Endometrial microvascular endothelial cells (primary cell): Measurements from ENCODE around the gene PPP1R12C. TPM values are rescaled to one million over a fixed set of nuclear protein-coding genes. Genes with fewer than 3 reads are reported as not detected.

Experiments used
- in situ Hi-C: cut with HindIII; loops from 2 replicates; pipeline ENCODE4 v1.10.0; 2017; ENCODE audit warnings: low sequenced_read_pairs, low pct_unique_long_range_greater_than_20kb; ENCODE audit errors: inconsistent ontology term
- total RNA-seq: library from RNA; depleted of rRNA; stranded (reverse); fragments of >200 nt; gene quantifications from one replicate; pipeline ENCODE4 v1.2.3, GENCODE V29; 2015; ENCODE audit errors: inconsistent ontology term

Gene PPP1R12C
- total RNA-seq, 1 donor from 2014 or later = 81.4 TPM

- in situ Hi-C loops = no loop called here
Observed at GRCh38 chr19:55095260-55096060, 22.0 kb downstream of the PPP1R12C start.

GRCh38 chr19:55094456-55095259 is 22.8 kb downstream of the PPP1R12C start:
- in situ Hi-C loops = no loop called here

- in situ Hi-C loops = no loop called here
Observed at GRCh38 chr19:55092423-55093318, 24.8 kb downstream of the PPP1R12C start.

GRCh38 chr19:55091955-55092354 is 25.5 kb downstream of the PPP1R12C start:
- in situ Hi-C loops = no loop called here

GRCh38 chr19:55091126-55091910 is 26.1 kb downstream of the PPP1R12C start:
- in situ Hi-C loops = no loop called here

GRCh38 chr19:55090564-55090963 is 26.9 kb downstream of the PPP1R12C start:
- in situ Hi-C loops = no loop called here

- in situ Hi-C loops = no loop called here
Observed at GRCh38 chr19:55089342-55089944, 28.0 kb downstream of the PPP1R12C start.

- in situ Hi-C loops = no loop called here
Observed at GRCh38 chr19:55088543-55089341, 28.7 kb downstream of the PPP1R12C start.

- in situ Hi-C loops = no loop called here
Observed at GRCh38 chr19:55088021-55088451, 29.4 kb downstream of the PPP1R12C start.

- in situ Hi-C loops = no loop called here
Observed at GRCh38 chr19:55087542-55087901, 29.9 kb downstream of the PPP1R12C start.

- in situ Hi-C loops = no loop called here
Observed at GRCh38 chr19:55086730-55087541, 30.5 kb downstream of the PPP1R12C start.

GRCh38 chr19:55085923-55086715 is 31.3 kb downstream of the PPP1R12C start:
- in situ Hi-C loops = no loop called here

GRCh38 chr19:55084416-55084815 is 33.0 kb downstream of the PPP1R12C start:
- in situ Hi-C loops = no loop called here

- in situ Hi-C loops = no loop called here
Observed at GRCh38 chr19:55083004-55083850, 34.2 kb downstream of the PPP1R12C start.
